HG03558 (cell line): ENCODE data around the gene ELK3.

Source experiments
- ATAC-seq: cut with Tn5 transposase; IDR thresholded peaks from one replicate; pipeline ENCODE4 v1.9.1; 2021; ENCODE audit warnings: moderate number of reproducible peaks; ENCODE audit not compliant: unreplicated experiment; ENCODE audit errors: extremely low read depth

ELK3 gene

GRCh38 chr12:96208801-96209549 lies 14.8 kb downstream of the ELK3 start:
- no peak for ATAC-seq

GRCh38 chr12:96210376-96211055 lies 16.3 kb downstream of the ELK3 start:
- ATAC-seq: no peak

- ATAC-seq: no peak
Measured at GRCh38 chr12:96211988-96212387, 17.8 kb downstream of the ELK3 start.

GRCh38 chr12:96212456-96213375 lies 18.5 kb downstream of the ELK3 start:
- no peak for ATAC-seq

DNA sequence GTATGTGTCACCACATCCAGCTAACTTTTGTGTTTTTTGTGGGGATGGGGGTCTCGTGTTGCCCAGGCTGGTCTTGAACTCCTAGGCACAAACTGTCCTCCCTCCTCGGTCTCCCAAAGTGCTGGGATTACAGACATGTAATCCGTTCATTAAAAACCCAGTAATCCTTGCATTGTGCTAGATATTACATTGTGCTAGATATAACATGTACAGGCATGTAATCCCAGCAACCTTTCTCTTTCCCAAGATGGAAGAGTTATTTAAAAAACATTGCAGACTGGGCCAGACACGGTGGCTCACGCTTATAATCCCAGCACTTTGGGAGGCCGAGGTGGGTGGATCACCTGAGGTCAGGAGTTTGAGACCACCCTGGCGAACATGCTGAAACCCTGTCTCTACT lies 19.7 kb downstream of the ELK3 start:
- ATAC-seq: no peak

DNA sequence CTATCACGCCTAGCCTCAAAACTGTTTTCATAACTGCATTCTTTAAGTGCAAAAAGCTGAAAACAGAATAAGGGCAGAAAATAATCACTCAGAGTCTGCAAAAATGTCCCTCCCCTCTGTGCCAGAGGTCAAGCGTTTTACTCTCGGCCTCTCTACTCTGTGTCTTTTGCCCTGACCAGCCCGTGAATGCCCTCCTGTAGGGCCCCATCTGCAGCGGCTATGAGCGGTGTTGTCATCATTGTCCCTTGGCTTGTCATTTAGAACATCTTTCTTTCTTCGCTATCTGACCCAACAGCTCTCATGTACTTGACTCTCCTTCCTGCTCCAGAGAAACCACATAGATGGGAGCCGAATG lies 21.7 kb downstream of the ELK3 start:
- no peak for ATAC-seq

DNA sequence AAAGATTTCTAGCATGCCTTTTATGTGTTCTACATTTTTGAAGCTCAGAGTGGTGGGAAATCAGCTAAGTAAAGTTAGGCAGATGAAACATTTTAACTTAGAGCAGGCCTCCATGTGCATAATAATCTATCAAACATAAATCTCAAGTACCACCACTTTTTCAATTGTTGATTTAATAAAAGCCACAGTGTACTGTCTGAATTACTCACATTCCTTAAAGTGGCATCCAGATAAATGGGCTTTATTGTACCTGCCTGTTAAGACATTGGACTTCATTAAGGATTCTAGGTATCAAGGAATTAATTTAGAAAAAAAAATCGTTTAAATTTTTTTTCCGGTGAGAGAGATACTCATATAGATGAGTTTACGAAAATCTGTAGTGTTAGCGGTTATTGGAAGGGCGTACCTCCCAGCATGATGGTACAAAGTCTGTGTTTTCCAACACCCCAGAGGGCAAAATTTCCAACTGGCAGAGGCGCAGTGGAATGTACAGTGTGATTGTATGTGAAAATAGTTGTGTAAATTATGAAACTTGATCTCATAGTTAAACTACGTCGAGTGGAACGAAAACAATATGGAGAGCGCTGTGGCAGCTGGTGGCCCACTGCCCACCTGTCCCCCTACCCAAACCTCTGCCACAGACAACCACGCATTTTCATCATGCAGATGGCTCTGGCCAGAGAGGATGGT lies 25.0 kb downstream of the ELK3 start:
- ATAC-seq: no peak

GRCh38 chr12:96219700-96220206 lies 25.6 kb downstream of the ELK3 start:
- ATAC-seq: no peak

GRCh38 chr12:96220902-96221301 lies 26.7 kb downstream of the ELK3 start:
- no peak for ATAC-seq

GRCh38 chr12:96221391-96221790 lies 27.2 kb downstream of the ELK3 start:
- no peak for ATAC-seq

- no peak for ATAC-seq
Measured at GRCh38 chr12:96223411-96224218, 29.4 kb downstream of the ELK3 start.

- no peak for ATAC-seq
Measured at GRCh38 chr12:96224219-96224615, 30.0 kb downstream of the ELK3 start.

DNA sequence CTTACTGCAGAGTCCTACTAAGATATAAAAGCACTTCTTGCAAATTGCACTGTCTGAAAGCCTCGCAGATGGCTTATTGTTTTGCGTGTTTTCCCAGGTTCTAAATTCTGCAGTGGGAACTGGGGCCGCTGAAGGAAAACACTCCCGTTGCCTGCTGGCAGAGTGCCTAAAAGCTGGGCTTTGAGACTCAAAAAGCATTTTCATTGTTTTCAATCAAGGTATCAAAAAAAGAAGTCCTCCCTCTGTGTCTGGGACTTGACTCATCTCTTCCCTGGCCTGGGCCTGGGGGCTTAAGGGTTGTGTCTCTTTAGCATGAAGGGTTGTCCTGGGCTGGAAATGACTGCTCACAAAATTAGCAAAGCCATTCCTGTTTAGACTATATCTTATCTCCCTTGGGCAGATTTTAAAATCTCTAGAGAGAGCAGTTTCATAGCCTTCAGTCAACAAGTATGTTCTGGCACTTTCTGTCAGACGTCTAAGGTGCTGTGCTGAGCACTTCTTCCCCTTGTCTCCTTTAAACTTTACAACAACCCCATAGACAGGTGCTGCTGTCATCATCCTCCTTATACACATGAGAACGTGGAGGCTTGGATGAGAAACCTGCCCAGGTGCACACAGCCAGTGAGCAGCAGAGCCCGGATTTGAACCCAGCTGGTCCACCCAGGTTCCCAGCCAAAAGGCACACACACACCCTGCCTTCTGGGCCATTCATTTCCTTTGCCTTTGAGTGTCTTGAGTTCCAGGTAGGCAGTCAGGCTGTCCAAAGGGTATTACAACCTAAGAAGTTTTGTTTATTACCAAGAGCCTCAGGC lies 31.1 kb downstream of the ELK3 start:
- ATAC-seq: no peak

- no peak for ATAC-seq
Measured at GRCh38 chr12:96225994-96226399, 31.8 kb downstream of the ELK3 start.

GRCh38 chr12:96226401-96226800 lies 32.2 kb downstream of the ELK3 start:
- ATAC-seq: no peak

DNA sequence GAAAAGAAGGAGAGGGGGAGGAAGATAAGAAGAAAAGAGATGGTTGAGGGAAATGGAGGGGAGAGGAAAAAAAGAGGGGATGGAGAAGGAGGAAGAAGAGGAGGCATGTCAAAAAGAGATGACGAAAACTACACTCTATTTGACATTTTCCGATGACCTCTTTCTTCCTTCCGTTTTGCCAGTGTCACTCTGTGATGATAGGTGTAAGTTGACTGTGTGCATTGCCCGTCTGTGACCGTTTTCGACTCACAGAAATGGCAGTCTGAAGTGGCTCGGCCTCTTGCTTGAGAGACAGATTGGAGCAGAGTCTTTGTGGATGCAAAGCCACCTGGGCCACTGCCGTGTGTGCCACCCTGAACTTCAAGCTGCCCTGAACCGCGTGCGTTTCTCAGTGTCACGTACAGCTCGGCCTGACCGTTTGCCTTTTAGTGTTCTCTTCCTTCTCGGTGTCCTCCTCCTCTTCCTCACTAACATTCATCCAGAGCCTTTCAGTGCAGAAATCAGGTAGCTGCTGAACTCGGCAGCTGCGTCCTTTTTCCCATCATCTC lies 32.7 kb downstream of the ELK3 start:
- ATAC-seq: no peak

DNA sequence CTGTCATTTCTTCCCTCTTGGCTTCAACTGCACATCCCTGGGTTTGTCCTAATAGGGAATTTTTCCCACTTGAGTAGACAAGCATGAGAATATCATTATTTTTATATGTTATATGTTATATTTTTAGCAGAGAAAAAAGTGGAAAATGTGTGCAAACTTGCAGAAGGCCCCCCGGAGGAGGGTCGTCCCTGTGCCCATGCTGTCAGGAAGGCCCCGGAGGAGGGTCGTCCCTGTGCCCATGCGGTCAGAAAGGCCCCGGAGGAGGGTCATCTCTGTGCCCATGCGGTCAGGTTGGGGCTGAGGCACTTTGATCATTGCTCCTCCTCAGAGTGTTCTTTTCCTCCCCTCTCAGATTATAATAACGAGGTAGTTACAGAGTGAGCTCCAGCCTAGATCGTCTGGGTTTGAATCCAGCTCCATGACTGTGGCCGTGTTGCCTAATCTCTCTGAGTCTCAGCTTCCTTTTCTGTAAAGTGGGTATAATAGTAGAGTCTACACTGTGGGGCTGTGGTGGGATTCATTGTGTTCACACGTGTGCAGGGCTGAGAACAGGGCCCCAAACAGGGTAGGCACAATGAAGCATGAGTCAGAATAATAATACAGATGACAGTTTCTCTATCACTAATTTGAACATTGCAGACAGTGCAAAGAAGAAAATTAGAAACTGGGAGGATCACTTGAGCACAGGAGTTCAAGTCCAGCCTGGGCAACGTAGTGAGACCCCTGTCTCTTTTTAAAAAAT lies 33.4 kb downstream of the ELK3 start:
- no peak for ATAC-seq
